Raji (cell line): ENCODE measurements around the gene CUL9.

Experiments used
- POLR2A ChIP-seq: IDR thresholded peaks from 2 replicates; pipeline ENCODE4 v1.6.1; 2011; ENCODE audit warnings: low read depth, low read length, control low read depth; ENCODE audit not compliant: insufficient read depth

CUL9 gene

GRCh38 chr6:43228951-43229802, 47.2 kb downstream of the CUL9 start, which contains the start of gene DNPH1:
DNPH1 (minus strand) TSS chr6:43229481; CDS start chr6:43229456, 25 bp downstream.
- TF ChIP-seq POLR2A, result peak; percentile 83

- no peak for TF ChIP-seq POLR2A
These were observed 48.0 kb downstream of the CUL9 start for GRCh38 chr6:43229803-43230620.

- TF ChIP-seq POLR2A, result no peak
These were observed 49.1 kb downstream of the CUL9 start for GRCh38 chr6:43231053-43231452.

GRCh38 chr6:43231735-43232450, 49.9 kb downstream of the CUL9 start:
- no peak for TF ChIP-seq POLR2A

GRCh38 chr6:43235841-43236240, 53.8 kb downstream of the CUL9 start:
- TF ChIP-seq POLR2A, result no peak

- TF ChIP-seq POLR2A, result no peak
These were observed 57.1 kb downstream of the CUL9 start for GRCh38 chr6:43239054-43239453.

- no peak for TF ChIP-seq POLR2A
These were observed 59.0 kb downstream of the CUL9 start for GRCh38 chr6:43240950-43241349.

GRCh38 chr6:43241446-43241845, 59.5 kb downstream of the CUL9 start:
- TF ChIP-seq POLR2A, result no peak

GRCh38 chr6:43242908-43243663, 61.1 kb downstream of the CUL9 start, which contains the start of gene TTBK1:
TTBK1 (plus strand) TSS chr6:43243481; CDS start chr6:43246661, 3,180 bp downstream.
- no peak for TF ChIP-seq POLR2A

- TF ChIP-seq POLR2A, result no peak
These were observed 61.8 kb downstream of the CUL9 start for GRCh38 chr6:43243664-43244321.

- no peak for TF ChIP-seq POLR2A
These were observed 64.5 kb downstream of the CUL9 start for GRCh38 chr6:43246301-43247113.

- peak; percentile 78 for TF ChIP-seq POLR2A
These were observed 65.4 kb downstream of the CUL9 start for GRCh38 chr6:43247114-43247999.
